ELR (cell line): ENCODE data around the gene KRTAP4-3.
"Not testable (repeated sequence)": the region's sequence is repeated elsewhere in the genome, so short reads cannot be mapped to it uniquely, and the experiment has no call there.

Experiments
- DNase-seq: peaks from one replicate; pipeline ENCODE4 v3.0.0-alpha.2; 2015; ENCODE audit warnings: low read depth

The KRTAP4-3 gene

GRCh38 chr17:41151525-41151924 lies 16.5 kb downstream of the KRTAP4-3 start:
- DNase-seq, result no peak

- DNase-seq, result no peak
These were observed 18.0 kb downstream of the KRTAP4-3 start for GRCh38 chr17:41150026-41150425.

- no peak for DNase-seq
These were observed 18.4 kb downstream of the KRTAP4-3 start, which contains the start of gene KRTAP4-5 for GRCh38 chr17:41149652-41149985. Gene KRTAP4-5, minus strand, starts transcription at chr17:41149825. Its CDS starts 58 bp downstream, at chr17:41149767.

GRCh38 chr17:41148971-41149651 lies 18.9 kb downstream of the KRTAP4-3 start:
- DNase-seq, result not testable (repeated sequence)

- DNase-seq, result no peak
These were observed 20.4 kb downstream of the KRTAP4-3 start for GRCh38 chr17:41147531-41148204.

GRCh38 chr17:41145261-41145660 lies 22.8 kb downstream of the KRTAP4-3 start:
- DNase-seq, result no peak

GRCh38 chr17:41144846-41145245 lies 23.2 kb downstream of the KRTAP4-3 start:
- no peak for DNase-seq

GRCh38 chr17:41141361-41141760 lies 26.7 kb downstream of the KRTAP4-3 start:
- no peak for DNase-seq

- peak; percentile 92 for DNase-seq
These were observed 27.5 kb downstream of the KRTAP4-3 start, which contains the start of gene KRTAP4-6 for GRCh38 chr17:41140360-41141131. Gene KRTAP4-6, minus strand, starts transcription at chr17:41140544. Its CDS starts 57 bp downstream, at chr17:41140487.

GRCh38 chr17:41139865-41140264 lies 28.2 kb downstream of the KRTAP4-3 start:
- not testable (repeated sequence) for DNase-seq

- DNase-seq, result peak; percentile 38
These were observed 33.9 kb downstream of the KRTAP4-3 start for GRCh38 chr17:41133880-41134735.

- DNase-seq, result peak; percentile 88
These were observed 36.0 kb downstream of the KRTAP4-3 start for GRCh38 chr17:41131979-41132378.

GRCh38 chr17:41127371-41127770 lies 40.6 kb downstream of the KRTAP4-3 start:
- DNase-seq, result no peak

GRCh38 chr17:41126412-41126811 lies 41.6 kb downstream of the KRTAP4-3 start:
- no peak for DNase-seq

GRCh38 chr17:41125064-41125463 lies 43.0 kb downstream of the KRTAP4-3 start:
- no peak for DNase-seq

- not testable (repeated sequence) for DNase-seq
These were observed 44.0 kb downstream of the KRTAP4-3 start, which contains the start of gene KRTAP4-12 for GRCh38 chr17:41123991-41124371. Gene KRTAP4-12, minus strand, starts transcription at chr17:41124182. Its CDS starts 60 bp downstream, at chr17:41124122.

GRCh38 chr17:41123292-41123990 lies 44.6 kb downstream of the KRTAP4-3 start:
- DNase-seq, result not testable (repeated sequence)

- DNase-seq, result no peak
These were observed 46.3 kb downstream of the KRTAP4-3 start for GRCh38 chr17:41121742-41122141.

GRCh38 chr17:41119696-41120690 lies 48.0 kb downstream of the KRTAP4-3 start:
- DNase-seq, result peak; percentile 93

- peak; percentile 81 for DNase-seq
These were observed 49.3 kb downstream of the KRTAP4-3 start for GRCh38 chr17:41118721-41119120.
